ENCODE results near the gene SCRG1.

SCRG1 gene

GRCh38 chr4:173411106-173411693 is 12.3 kb upstream of the SCRG1 start:
- DNase-seq (ENCODE audit: low read depth in 2 of 2), result no peak

- DNase-seq (ENCODE audit: low read depth in 2 of 2), result no peak
These were observed 11.2 kb upstream of the SCRG1 start for GRCh38 chr4:173410079-173410478.

GRCh38 chr4:173405840-173406606 is 7.1 kb upstream of the SCRG1 start:
- no peak for DNase-seq (ENCODE audit: low read depth in 2 of 2)

GRCh38 chr4:173404296-173404865 is 5.5 kb upstream of the SCRG1 start:
- no peak for DNase-seq (ENCODE audit: low read depth in 2 of 2)

GRCh38 chr4:173403051-173403450 is 4.1 kb upstream of the SCRG1 start:
- no peak for DNase-seq (ENCODE audit: low read depth in 2 of 2)

GRCh38 chr4:173401063-173401462 is 2.1 kb upstream of the SCRG1 start:
- no peak for DNase-seq (ENCODE audit: low read depth in 2 of 2)

- DNase-seq (ENCODE audit: low read depth in 2 of 2), result no peak
These were observed 696 bp downstream of the SCRG1 start for GRCh38 chr4:173398220-173398619.

- DNase-seq (ENCODE audit: low read depth in 2 of 2), result no peak
These were observed 1.3 kb downstream of the SCRG1 start for GRCh38 chr4:173397604-173398003.

- no peak for DNase-seq (ENCODE audit: low read depth in 2 of 2)
These were observed 7.2 kb downstream of the SCRG1 start for GRCh38 chr4:173391701-173392100.

GRCh38 chr4:173386751-173387150 is 12.2 kb downstream of the SCRG1 start:
- no peak for DNase-seq (ENCODE audit: low read depth in 2 of 2)

- no peak for DNase-seq (ENCODE audit: low read depth in 2 of 2)
These were observed 16.6 kb downstream of the SCRG1 start for GRCh38 chr4:173382349-173382748.

GRCh38 chr4:173381610-173382009 is 17.3 kb downstream of the SCRG1 start:
- DNase-seq (ENCODE audit: low read depth in 2 of 2), result no peak

- no peak for DNase-seq (ENCODE audit: low read depth in 2 of 2)
These were observed 17.9 kb downstream of the SCRG1 start for GRCh38 chr4:173380987-173381386.

GRCh38 chr4:173379929-173380328 is 19.0 kb downstream of the SCRG1 start:
- DNase-seq (ENCODE audit: low read depth in 2 of 2), result no peak

- DNase-seq (ENCODE audit: low read depth in 2 of 2), result no peak
These were observed 24.3 kb downstream of the SCRG1 start for GRCh38 chr4:173374588-173374987.

- peak; percentile 33 to 36 for DNase-seq (ENCODE audit: low read depth in 2 of 2)
These were observed 27.4 kb downstream of the SCRG1 start for GRCh38 chr4:173371292-173372192.

- DNase-seq (ENCODE audit: low read depth in 2 of 2), result peak; percentile 98
These were observed 28.2 kb downstream of the SCRG1 start, which contains the start of gene SAP30 for GRCh38 chr4:173370477-173371291. SAP30 (plus strand) TSS chr4:173370954; CDS start chr4:173371183, 229 bp downstream.

- no peak for DNase-seq (ENCODE audit: low read depth in 2 of 2)
These were observed 28.8 kb downstream of the SCRG1 start for GRCh38 chr4:173370130-173370476.

GRCh38 chr4:173367946-173368345 is 31.0 kb downstream of the SCRG1 start:
- DNase-seq (ENCODE audit: low read depth in 2 of 2), result no peak

GRCh38 chr4:173367285-173367684 is 31.6 kb downstream of the SCRG1 start:
- DNase-seq (ENCODE audit: low read depth in 2 of 2), result no peak

GRCh38 chr4:173365359-173365996 is 33.4 kb downstream of the SCRG1 start:
- DNase-seq (ENCODE audit: low read depth in 2 of 2), result no peak
